ENCODE results near the gene KLHDC7B.
"Not testable (repeated sequence)": the region's sequence is repeated elsewhere in the genome, so short reads cannot be mapped to it uniquely, and the experiment has no call there.

Gene KLHDC7B

DNA sequence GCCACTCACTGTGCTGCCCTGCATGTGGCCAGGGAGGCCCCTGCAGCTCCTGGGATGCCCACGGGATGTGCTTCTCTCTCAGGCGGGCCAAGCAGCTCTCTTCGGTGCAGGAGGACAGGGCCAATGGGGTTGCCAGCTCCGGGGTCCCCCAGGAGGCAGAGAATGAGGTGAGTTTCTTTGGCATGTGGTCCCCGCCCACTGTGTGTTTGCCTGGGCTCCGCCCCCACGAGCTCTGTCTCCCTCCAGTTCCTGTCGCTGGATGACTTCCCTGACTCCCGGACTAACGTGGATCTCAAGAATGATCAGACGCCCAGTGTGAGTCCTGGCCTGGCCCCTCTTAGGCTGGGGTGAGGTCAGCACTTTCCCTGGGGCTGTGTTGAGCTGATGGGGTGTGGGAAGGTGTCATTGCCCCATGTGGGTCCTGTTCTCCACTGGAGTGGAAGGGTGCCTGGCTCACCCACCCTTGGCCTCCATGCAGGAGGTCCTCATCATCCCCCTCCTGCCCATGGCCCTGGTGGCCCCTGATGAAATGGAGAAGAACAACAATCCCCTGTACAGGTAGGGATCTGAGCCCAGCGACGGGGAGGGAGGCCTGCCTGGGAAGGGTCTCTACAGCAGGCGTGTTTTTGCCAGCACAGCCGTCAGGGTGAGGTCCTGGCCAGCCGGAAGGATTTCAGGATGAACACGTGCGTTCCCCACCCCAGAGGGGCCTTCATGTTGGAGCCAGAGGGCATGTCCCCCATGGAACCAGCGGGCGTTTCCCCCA lies 28.0 kb upstream of the KLHDC7B start:
- no peak for DNase-seq (ENCODE audit: low spot score)

DNA sequence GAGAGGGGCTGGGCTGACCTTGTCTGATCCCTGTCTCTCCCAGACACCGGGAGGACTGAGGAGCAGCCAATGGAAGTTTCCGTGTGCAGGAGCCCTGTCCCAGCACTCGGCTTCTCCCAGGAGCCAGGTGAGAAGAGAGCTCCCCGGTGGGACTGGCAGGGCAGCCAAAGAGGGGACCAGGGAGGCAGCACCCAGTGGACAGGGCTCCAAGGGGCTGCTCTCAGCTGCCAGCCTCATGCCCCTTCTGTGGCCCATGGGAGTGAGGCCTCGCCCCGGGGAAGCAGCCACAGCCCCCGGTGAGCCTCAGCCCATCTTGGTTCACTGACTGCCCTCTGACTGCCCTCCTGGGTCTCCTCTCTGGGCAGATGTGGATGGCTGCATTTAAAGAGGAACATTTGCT lies 27.1 kb upstream of the KLHDC7B start:
- DNase-seq (ENCODE audit: low spot score): no peak

GRCh38 chr22:50519151-50519550 lies 26.5 kb upstream of the KLHDC7B start:
- no peak for DNase-seq (ENCODE audit: low spot score)

GRCh38 chr22:50520184-50520583 lies 25.5 kb upstream of the KLHDC7B start:
- DNase-seq (ENCODE audit: low spot score): not testable (repeated sequence)

- no peak for DNase-seq (ENCODE audit: low spot score)
Observed at GRCh38 chr22:50520826-50521453, 24.8 kb upstream of the KLHDC7B start.

DNA sequence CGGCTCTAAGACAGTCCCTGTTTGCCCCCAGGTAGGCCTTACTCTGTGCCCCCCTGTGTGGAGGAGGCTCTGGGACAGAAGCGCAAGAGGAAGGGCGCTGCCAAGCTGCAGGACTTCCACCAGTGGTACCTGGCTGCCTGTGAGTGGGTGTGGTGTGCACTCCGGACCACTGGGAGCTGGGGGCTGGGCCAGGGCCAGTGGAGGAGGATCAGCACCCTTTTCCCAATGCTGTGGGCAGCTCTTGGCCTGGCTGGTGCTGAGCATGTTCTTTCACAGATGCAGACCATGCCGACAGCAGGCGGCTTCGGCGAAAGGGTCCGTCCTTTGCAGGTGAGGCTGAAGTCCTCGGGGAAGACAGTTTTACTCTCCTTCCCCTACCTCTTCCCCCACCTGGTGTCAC lies 24.0 kb upstream of the KLHDC7B start:
- DNase-seq (ENCODE audit: low spot score): no peak

- no peak for DNase-seq (ENCODE audit: low spot score)
Observed at GRCh38 chr22:50522208-50522805, 23.4 kb upstream of the KLHDC7B start.

GRCh38 chr22:50522806-50523438 lies 22.8 kb upstream of the KLHDC7B start:
- no peak for DNase-seq (ENCODE audit: low spot score)

DNA sequence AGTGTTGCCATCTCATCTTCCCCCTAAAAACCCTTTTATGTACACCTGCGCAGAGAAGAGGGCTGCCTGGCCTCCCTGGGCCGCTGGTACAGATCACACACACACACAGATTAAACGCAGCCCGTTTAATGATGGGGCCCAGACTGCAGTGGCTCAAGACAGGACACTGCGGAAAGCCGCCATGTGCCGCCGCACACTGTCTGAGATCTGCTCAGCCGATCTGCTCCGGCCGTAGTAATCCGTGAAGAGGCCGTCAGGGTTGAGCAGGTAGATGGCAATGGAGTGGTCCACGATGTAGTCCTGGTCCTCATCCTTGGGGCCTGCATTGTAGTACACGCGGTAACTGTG lies 22.3 kb upstream of the KLHDC7B start:
- DNase-seq (ENCODE audit: low spot score): no peak

GRCh38 chr22:50523806-50524675 lies 21.7 kb upstream of the KLHDC7B start:
- DNase-seq (ENCODE audit: low spot score): no peak

- DNase-seq (ENCODE audit: low spot score): peak; percentile 47
Observed at GRCh38 chr22:50524676-50525103, 21.0 kb upstream of the KLHDC7B start.

DNA sequence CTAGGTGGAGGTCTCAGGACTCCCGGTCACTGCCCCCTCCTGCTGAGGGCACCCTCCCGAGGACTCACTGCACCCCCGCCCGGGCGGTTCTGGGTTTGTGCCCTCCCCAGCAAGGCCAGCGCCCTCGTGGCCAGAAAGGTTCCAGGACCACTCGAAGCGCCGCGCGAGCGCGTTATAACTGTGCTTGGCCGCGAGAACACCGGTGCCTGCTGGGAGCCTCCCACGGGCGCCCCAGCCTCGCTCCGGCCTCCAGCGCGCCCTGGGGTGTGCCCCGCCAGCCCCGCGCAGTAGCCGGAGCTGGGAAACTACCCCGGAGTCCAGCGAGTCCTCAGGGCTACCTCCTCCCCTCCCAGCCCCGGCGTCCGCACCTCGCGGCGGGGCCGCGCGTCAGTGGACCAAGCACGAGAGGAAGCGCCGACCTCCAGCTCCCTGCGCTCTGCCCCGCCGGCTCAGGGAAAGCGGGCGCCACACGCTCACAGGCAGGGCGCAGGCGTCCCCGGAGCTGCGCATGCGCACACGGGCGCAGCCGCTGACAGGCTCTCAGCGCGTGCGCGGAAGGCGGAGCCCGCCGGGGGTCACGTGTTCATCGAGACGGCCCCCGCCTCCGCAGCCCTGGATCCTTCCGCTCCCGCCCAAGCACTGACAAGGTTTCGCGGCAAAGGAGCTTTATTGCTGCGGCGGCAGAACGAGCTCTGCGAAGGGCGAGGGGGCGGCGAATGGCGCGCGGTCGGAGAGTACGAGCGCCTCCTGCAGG lies 20.4 kb upstream of the KLHDC7B start, which contains the start of gene SCO2:
Gene SCO2, minus strand, starts transcription at position 495 of the 754 bp plus-strand sequence. CDS start 1,187 bp downstream, outside the sequence.
- peak; percentile 93 for DNase-seq (ENCODE audit: low spot score)

DNA sequence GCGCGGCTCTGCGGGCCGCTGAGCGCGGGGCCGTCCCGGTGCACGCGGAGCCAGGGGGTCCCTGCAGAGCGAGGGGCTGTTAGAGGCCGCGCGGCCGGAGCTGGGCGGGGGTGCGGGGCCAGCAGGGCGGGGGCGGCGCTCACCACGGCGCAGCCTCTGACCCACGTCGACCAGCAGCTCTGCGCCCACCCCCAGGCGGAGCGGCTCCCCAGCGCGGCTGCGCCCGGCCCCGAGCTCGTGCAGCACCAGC lies 19.9 kb upstream of the KLHDC7B start:
- no peak for DNase-seq (ENCODE audit: low spot score)

GRCh38 chr22:50526108-50526833 lies 19.4 kb upstream of the KLHDC7B start:
- peak; percentile 76 for DNase-seq (ENCODE audit: low spot score)

DNA sequence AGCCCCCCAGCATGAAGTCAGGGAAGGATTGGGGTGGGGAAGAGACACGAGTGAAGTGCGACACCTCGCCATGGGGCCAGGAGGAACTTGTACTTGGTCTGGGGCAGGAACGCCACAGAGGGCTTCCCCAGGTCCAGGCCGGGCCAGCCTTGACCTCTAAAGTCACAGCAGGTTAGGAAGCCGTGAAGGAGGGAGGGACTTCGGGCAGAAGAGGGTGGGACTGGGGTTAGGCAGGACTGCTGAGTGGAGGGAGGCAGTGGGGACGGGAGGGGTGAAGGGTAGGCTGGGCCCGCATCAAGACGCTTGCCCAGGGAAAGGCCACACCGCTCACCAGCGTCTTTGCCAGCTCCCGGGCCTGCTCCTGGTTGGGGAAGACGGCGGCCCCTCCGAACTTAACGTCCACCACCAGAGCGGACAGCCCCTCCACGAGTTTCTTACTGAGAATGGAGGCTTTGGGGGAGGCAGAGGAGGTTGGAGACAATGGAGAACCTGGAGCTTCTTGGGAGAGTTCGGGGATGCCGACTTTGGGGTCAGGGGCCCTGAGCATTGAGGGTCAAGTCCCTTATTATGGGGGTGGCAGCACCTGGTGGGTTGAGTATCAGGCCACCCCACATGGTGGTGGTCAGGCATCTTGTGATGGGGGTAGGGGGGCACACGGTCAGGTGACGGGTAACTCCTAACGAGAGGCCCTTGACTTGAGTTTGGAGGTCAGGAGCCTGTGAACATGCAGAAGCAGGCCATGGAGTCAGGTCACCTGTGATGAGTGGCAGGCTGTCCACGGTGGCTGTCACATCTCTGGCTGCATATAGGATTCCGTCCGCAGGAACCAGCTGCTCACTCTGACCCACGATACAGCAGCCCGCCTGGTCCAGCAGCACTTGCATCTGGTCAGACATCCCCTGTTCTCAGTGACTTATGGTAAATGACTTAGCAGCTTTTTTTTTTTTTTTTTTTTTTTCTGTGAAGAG lies 18.6 kb upstream of the KLHDC7B start:
- DNase-seq (ENCODE audit: low spot score): no peak

- no peak for DNase-seq (ENCODE audit: low spot score)
Observed at GRCh38 chr22:50527921-50528681, 17.6 kb upstream of the KLHDC7B start.

GRCh38 chr22:50528682-50529415 lies 16.9 kb upstream of the KLHDC7B start:
- DNase-seq (ENCODE audit: low spot score): no peak

DNA sequence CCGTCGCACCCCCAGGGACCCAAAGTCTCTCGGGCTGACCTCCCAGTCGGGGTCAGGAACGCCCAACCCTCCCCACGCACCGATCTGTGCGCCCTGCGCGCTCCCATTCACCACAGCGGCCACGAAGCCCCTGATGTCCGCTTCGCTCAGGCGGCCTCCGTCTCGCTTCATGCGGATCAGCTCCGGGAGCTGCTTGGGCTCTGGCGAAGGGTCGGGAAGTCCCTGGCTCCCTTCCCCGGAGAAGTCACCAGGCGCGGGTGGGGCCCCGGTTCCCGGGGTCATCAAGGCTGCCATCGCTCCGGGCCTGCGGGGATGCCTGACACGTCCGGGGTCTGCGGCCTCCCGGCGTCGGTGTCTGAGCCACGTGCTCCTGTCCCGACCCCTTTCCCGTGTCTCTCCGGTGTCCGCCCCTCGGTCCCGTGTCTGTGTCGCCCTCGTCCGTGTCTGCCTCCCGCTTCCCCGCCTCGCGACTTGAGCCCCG lies 16.2 kb upstream of the KLHDC7B start:
- no peak for DNase-seq (ENCODE audit: low spot score)
